Upper lobe of right lung (tissue), 1 donor: ENCODE data around the gene SIDT2. TPM values are rescaled to one million over a fixed set of nuclear protein-coding genes. Genes with fewer than 3 reads are reported as not detected.

Source experiments
- ATAC-seq: fragments of 200-7000 bp; cut with Tn5 transposase; one replicate; pipeline ENCODE4 v1.9.1; 2020; ENCODE audit warnings: mild to moderate bottlenecking, moderate library complexity
- DNase-seq: peaks from one replicate; pipeline ENCODE4 v3.0.0-alpha.2; 2020
- H3K27ac ChIP-seq: fragments of 200-600 bp; one replicate; pipeline ENCODE4 v1.8.0; 2022
- H3K27me3 ChIP-seq: fragments of 200-600 bp; one replicate; pipeline ENCODE4 v1.8.0; 2022; ENCODE audit warnings: mild to moderate bottlenecking
- H3K36me3 ChIP-seq: fragments of 200-600 bp; one replicate; pipeline ENCODE4 v1.8.0; 2022
- H3K4me1 ChIP-seq: fragments of 200-600 bp; one replicate; pipeline ENCODE4 v1.8.0; 2022
- H3K4me3 ChIP-seq: fragments of 200-600 bp; one replicate; pipeline ENCODE4 v1.8.0; 2022; ENCODE audit warnings: mild to moderate bottlenecking
- H3K9me3 ChIP-seq: fragments of 200-600 bp; one replicate; pipeline ENCODE4 v1.8.0; 2022
- CTCF ChIP-seq: fragments of 200-600 bp; IDR thresholded peaks from one replicate; pipeline ENCODE4 v1.8.0; 2022; ENCODE audit warnings: antibody characterized with exemption
- intact Hi-C: fragments of 100-400 bp; cut with DNase I; formaldehyde crosslinking; loops from one replicate; pipeline ENCODE4 v1.11.0; 2022
- total RNA-seq: library from RNA; stranded (reverse); fragmentation: NEBNext Ultra II Directional; extraction: Animal tissue kit (Norgen Biotek cat#: 25700); gene quantifications from one replicate; pipeline ENCODE4 v1.2.1, GENCODE V29; 2021
- donor health status: DM: no; HTN: yes; CAD: no; lungs with severe emphysema.

The SIDT2 gene
- total RNA-seq, 1 donor from 2014 or later: 107 TPM

- DNase-seq (no peak), ATAC-seq (no peak)
- Histone ChIP-seq H3K4me1 (peaks cover 14% of the 10 kb centered on the region), H3K27ac (no peak overlapping the region), H3K4me3 (no peak overlapping the region), H3K9me3 (no peaks in the 10 kb centered on the region), H3K36me3 (peaks cover 12% of the 10 kb centered on the region), H3K27me3 (no peaks in the 10 kb centered on the region)
- TF ChIP-seq CTCF: no peak
- intact Hi-C loops: no loop called here
Observed at GRCh38 chr11:117175104-117175503, 3.4 kb upstream of the SIDT2 start.

- Histone ChIP-seq H3K36me3 (peaks cover 5% of the 10 kb centered on the region), H3K27me3 (no peaks in the 10 kb centered on the region), H3K27ac (no peak overlapping the region), H3K4me1 (peaks cover 21% of the 10 kb centered on the region), H3K9me3 (no peaks in the 10 kb centered on the region), H3K4me3 (no peak overlapping the region)
- no peak for TF ChIP-seq CTCF
- ATAC-seq (no peak), DNase-seq (no peak)
- intact Hi-C loops: no loop called here
Observed at GRCh38 chr11:117175781-117176180, 2.8 kb upstream of the SIDT2 start.

GRCh38 chr11:117176186-117176585 is 2.4 kb upstream of the SIDT2 start:
- no peak for TF ChIP-seq CTCF
- H3K27ac ChIP-seq: no peak overlapping the region
- H3K4me3 ChIP-seq: no peak overlapping the region
- no peaks in the 10 kb centered on the region for H3K27me3 ChIP-seq
- no peak for ATAC-seq
- no peaks in the 10 kb centered on the region for H3K9me3 ChIP-seq
- intact Hi-C loops: no loop called here
- DNase-seq: no peak
- H3K4me1 ChIP-seq: peaks cover 25% of the 10 kb centered on the region
- peaks cover 5% of the 10 kb centered on the region for H3K36me3 ChIP-seq

GRCh38 chr11:117177534-117178209 is 871 bp upstream of the SIDT2 start:
- no peak for TF ChIP-seq CTCF
- ATAC-seq (no peak), DNase-seq (no peak)
- peaks cover 31% of the 10 kb centered on the region for H3K4me1 ChIP-seq
- peaks cover 10% of the 10 kb centered on the region for H3K36me3 ChIP-seq
- intact Hi-C loops: no loop called here
- H3K27ac ChIP-seq: no peak overlapping the region
- H3K9me3 ChIP-seq: no peaks in the 10 kb centered on the region
- H3K27me3 ChIP-seq: no peaks in the 10 kb centered on the region
- peak overlapping the region; percentile 87 for H3K4me3 ChIP-seq

GRCh38 chr11:117179048-117179999 is 781 bp downstream of the SIDT2 start:
- peak overlapping the region; percentile 87 for H3K4me3 ChIP-seq
- H3K9me3 ChIP-seq: no peaks in the 10 kb centered on the region
- peak; percentile 44 for ATAC-seq
- intact Hi-C loops: no loop called here
- no peaks in the 10 kb centered on the region for H3K27me3 ChIP-seq
- peaks cover 31% of the 10 kb centered on the region for H3K4me1 ChIP-seq
- peak; percentile 78 for DNase-seq
- TF ChIP-seq CTCF: no peak
- H3K36me3 ChIP-seq: peaks cover 26% of the 10 kb centered on the region
- H3K27ac ChIP-seq: peak overlapping the region; percentile 88
